ENCODE data around the gene HLA-DPA1.

HLA-DPA1 gene

DNA sequence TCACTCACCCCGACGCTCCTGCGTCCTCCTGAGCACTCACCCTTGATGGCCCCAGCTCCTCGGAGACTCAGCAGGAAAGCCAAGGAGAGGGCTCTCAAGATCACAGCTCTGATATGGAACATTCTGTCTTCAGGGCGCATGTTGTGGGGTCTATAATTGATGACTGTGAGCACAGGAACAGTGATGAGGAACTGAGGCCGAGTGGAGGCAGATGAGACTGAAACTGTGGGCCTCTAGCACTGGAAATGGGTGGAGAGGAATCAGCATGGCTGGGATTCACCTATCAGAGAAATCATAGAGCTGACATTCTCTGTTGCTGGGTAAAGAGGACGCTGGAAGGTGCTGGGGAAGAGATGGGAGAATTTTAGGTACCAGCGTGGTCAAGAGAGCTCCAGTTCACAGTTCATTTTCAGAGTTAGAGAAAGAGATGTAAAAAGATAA, at the start of gene HLA-DPA1:
TSS of gene HLA-DPA1 (minus strand) at position 219 of the 441 bp plus-strand sequence.
- TF ChIP-seq, protein P1, sequence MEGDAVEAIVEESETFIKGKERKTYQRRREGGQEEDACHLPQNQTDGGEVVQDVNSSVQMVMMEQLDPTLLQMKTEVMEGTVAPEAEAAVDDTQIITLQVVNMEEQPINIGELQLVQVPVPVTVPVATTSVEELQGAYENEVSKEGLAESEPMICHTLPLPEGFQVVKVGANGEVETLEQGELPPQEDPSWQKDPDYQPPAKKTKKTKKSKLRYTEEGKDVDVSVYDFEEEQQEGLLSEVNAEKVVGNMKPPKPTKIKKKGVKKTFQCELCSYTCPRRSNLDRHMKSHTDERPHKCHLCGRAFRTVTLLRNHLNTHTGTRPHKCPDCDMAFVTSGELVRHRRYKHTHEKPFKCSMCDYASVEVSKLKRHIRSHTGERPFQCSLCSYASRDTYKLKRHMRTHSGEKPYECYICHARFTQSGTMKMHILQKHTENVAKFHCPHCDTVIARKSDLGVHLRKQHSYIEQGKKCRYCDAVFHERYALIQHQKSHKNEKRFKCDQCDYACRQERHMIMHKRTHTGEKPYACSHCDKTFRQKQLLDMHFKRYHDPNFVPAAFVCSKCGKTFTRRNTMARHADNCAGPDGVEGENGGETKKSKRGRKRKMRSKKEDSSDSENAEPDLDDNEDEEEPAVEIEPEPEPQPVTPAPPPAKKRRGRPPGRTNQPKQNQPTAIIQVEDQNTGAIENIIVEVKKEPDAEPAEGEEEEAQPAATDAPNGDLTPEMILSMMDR (conservative IDR thresholded peaks at IDR 0.05), result no peak
- no peak within 1 kb of the TSS for H3K27ac ChIP-seq

DNA sequence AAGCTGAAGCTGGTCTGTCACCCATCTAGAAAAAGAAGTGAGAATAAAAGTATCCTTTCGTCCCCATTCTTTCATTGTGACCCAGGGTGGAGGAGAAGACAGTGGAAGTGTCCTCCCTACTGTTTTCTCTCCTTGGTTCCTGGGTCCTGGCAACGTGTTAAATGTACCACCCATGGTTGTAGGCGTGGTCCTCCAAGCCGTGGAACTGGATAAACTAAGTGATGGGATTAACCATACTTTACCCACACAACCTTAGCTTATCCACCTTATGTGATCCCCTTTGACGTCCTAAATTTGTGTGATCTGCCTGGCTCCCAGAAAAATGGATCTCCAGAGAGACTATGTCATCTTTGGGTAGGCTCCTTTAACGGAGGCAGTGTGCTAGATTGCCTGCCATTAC, 49.7 kb upstream of the HLA-DPA1 start:
- H3K27ac ChIP-seq, result no peak overlapping the region
- TF ChIP-seq, protein P1 (conservative IDR thresholded peaks at IDR 0.05), result no peak

GRCh38 chr6:33120001-33120400, 46.6 kb upstream of the HLA-DPA1 start:
- no peak overlapping the region for H3K27ac ChIP-seq
- TF ChIP-seq, protein P1 (conservative IDR thresholded peaks at IDR 0.05), result no peak

DNA sequence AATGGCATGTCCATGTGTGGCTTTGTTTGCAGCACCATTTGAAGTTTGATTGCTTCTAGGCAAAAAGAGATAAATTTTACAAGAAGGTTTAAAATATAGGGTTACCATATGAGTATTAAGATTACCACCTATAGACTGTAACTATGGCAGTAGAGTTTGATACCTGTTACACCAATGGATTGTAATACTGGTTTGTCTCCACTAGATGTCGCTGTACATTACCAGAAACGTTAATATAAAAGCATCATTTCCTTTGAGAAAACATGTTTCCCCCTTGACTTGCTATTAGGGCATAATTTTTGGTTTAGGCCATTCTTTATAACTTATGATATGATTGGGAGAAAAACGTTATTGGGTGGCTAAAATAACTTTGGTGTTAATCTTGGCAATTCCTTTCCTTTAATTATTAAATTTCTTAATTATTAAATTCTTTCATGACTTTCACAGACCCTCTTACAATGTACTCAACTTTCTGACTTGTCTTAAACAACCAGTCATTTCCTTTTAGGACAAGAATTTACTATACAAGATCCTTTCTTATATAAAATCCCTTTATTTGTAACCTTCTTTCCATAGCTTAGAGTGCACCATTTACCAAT, 45.2 kb upstream of the HLA-DPA1 start:
- H3K27ac ChIP-seq, result no peak overlapping the region
- TF ChIP-seq, protein P1 (conservative IDR thresholded peaks at IDR 0.05), result peak; percentile 86

- TF ChIP-seq, protein P1 (conservative IDR thresholded peaks at IDR 0.05), result no peak
- no peak overlapping the region for H3K27ac ChIP-seq
These were observed 44.4 kb upstream of the HLA-DPA1 start for GRCh38 chr6:33117811-33118277.

GRCh38 chr6:33116841-33117711, 43.6 kb upstream of the HLA-DPA1 start:
- H3K27ac ChIP-seq, result no peak overlapping the region
- TF ChIP-seq, protein P1 (conservative IDR thresholded peaks at IDR 0.05), result no peak

GRCh38 chr6:33116417-33116816, 43.0 kb upstream of the HLA-DPA1 start:
- no peak overlapping the region for H3K27ac ChIP-seq

More at GRCh38 chr6:33116417-33116816, 43.0 kb upstream of the HLA-DPA1 start:
- TF ChIP-seq, protein P1 (conservative IDR thresholded peaks at IDR 0.05), result no peak
